HG03354 (cell line): ENCODE data around the gene THPO.
"Not testable (repeated sequence)": the region's sequence is repeated elsewhere in the genome, so short reads cannot be mapped to it uniquely, and the experiment has no call there.

ENCODE experiments used
- ATAC-seq: cut with Tn5 transposase; IDR thresholded peaks from one replicate; pipeline ENCODE4 v1.9.1; 2021; ENCODE audit warnings: mild to moderate bottlenecking; ENCODE audit not compliant: unreplicated experiment, poor library complexity, severe bottlenecking

The THPO gene

DNA sequence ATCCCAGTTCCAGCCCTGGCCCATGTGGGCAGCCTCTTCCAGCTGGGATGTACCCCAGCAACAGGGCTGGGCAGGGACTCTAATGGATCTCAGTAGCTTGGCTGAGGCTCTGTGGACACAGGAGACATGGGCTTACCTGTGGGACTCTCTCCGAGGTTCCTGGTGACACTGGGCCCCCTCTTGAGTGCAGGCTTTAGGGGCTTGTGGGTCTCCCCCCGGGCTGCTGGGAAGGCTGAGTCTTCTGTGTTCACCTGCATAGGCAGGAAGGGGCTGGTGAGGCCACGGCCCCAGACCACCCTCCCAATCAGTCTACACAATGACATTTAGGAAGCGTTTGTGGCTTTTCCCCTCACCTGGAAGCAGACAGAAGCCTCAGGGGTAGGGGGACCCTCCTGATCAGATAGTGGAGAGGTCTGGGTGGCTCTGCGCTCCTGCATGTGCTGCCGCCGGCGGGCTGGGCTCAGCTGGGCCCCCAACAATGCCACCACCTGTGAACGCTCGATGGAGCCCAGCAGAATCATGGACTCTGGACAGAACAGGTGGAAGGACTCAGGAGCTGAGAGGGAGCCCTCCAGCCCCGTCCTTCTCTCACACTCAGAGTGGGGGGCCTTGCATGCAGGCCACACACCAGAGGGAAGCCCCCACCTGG lies 25.0 kb downstream of the THPO start:
- ATAC-seq, result no peak

DNA sequence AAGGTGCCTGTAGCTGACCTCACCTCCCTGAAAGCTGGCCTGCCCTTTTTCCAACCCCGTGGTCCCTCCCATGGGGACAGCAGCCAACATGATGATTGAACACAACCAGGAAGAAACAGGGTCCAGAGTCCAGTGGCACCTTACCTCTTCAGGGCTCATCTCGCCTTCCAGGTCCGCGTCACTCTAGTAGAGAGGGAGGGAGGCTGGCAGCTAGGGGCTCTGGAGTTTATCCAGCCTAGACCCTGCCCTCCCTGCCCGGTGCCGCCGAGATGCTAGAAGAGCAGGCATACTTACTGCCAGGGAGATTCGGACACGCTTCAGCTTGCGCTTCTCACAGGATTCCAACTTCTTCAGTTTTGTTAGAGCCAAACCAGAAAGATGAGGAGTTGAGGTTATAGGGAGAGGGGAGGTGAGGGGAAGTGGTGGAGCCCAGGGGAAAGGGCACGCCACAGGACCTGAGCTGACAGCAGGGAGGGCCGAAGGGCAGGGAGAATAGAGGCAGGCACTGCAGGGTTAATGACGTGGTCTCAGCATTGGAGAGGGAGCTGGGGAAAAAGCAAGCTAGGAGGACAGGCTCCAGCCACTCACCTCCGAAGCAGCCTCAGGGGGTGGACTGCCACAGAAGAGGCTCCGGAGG lies 25.7 kb downstream of the THPO start:
- no peak for ATAC-seq

DNA sequence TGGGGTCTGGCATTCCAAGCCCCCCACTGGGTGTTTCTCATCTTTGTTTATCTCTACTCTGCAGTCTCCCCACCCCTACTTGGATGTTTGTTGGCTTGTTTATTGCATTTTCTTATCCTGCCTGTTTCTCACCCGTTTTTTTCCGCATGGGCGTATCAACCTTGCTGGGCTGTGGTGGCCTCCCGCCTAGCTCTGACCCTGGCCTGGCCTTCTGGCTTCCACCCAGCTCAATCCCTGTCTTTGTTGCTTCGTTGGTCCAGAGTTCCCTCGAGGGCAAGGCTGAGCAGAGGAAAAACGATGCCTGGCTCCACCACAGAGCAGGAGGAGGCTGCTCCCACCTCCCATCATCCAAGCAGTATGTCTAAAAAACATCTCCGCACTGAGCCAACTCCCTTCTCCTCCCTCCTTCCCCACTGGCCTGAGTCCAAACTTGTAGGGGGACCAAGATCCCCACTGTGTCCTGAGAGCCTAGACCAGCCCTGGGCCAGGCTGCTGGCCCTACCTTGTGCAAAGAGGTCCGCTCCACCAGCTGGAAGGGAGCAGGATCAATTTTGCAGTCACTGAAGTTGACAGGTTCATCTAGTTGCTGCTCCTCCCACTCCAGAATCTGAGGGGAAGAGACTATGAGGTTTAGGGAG lies 26.4 kb downstream of the THPO start:
- ATAC-seq, result no peak

DNA sequence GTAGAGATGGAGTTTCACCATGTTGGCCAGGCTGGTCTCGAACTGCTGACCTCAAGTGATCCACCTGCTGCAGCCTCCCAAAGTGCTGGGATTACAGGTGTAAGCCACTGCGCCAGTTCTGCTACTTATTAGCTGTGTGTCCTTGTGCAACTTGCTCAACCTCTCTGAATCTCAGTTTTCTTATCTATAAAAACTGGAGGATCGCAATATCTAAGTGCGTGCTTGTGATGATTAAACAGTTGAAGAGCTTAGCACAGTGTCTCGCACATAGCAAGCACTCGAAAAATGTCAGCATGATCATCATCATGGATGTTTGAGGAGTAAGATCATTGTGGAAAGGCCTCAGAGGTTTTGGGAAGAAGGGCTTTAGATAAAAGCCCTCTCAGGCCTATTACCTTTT lies 27.4 kb downstream of the THPO start:
- ATAC-seq, result no peak

DNA sequence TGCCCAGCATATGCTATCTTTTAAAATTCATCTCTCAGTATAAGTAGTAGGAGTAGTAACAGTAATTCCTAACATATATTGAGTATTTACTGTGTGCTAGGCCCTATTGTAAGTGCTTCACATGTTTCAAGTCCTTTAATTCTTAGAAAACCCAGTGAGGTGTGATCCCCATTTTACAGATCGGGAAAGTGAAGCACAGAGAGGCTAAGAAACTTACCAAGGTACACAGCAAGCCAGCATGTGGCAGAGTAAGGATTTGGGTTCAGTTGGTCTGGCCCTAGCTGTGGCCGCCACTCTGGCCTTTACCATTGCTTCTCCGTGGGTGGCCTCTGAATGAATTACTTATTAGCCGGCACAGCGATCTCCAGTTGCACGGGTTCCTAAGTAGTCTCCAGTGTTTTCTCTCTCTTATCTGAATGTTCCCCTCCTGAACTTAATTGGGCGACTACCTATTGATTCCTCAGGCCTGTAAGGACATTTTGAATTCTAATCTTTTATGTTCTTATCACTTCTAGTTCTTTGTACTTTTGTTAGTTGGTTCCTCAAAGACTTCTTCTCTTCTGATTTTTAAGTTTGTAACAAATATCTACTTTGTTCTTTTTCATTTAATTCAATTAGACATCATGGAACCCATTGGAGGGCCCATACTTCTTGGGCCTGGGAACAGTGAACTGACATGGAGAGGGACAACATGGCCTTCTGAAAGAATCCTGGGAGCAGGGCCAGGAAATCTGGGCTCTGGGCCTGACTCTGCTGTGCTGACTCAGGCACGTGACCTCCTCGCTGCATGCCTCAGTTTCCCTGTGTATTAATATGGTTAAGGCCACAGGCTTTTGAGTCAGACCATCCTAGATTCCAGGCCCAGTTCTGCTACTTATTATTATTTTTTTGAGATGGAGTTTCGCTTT lies 28.2 kb downstream of the THPO start:
- no peak for ATAC-seq

DNA sequence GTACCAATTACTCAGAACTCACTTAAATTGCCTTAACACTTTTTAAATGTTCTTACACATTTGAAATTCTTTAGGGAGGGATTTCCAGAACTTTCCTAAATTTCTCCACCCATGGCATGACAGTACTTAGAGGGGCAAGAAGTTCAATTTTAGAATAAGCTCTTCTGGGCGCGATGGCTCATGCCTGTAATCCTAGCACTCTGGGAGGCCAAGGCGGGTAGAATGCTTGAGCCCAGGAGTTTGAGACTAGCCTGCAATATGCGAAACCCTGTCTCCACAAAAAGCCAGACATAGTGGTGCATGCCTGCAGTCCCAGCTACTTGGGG lies 30.0 kb downstream of the THPO start:
- no peak for ATAC-seq

DNA sequence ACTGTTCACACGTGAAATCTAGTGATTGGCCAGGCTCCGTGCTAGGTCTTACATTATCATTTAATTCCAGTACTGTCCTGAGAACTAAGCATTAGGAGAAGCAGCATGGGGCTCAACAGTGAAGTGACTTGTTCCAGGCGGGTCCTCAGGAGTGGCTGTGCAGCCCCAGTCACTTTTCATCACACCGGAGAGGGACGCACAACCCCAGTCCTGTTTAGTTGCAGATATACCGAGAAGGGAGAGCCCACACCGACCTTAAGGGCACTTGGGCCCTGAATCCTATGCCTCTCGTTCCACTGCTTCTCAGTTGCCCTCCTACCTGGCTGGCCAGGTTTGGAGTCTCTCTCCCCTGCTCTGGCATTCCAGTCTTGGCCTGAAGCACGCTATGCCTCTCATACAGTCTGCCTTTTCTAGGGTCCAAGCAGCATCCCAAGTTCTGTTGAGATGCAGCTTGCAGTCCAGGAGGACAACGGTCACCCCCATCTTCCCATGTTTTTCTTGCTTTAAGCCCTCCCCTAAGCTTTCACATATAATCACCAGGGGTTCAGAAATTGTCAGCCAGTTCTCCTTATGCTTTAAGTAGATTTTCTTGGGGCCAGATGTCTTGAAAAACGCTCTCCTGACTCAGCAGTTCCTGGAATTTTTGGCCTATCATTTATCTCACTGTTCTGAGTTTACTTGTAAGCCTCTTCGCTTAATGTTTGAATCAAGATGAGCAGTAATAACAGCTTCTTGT lies 30.5 kb downstream of the THPO start:
- no peak for ATAC-seq

DNA sequence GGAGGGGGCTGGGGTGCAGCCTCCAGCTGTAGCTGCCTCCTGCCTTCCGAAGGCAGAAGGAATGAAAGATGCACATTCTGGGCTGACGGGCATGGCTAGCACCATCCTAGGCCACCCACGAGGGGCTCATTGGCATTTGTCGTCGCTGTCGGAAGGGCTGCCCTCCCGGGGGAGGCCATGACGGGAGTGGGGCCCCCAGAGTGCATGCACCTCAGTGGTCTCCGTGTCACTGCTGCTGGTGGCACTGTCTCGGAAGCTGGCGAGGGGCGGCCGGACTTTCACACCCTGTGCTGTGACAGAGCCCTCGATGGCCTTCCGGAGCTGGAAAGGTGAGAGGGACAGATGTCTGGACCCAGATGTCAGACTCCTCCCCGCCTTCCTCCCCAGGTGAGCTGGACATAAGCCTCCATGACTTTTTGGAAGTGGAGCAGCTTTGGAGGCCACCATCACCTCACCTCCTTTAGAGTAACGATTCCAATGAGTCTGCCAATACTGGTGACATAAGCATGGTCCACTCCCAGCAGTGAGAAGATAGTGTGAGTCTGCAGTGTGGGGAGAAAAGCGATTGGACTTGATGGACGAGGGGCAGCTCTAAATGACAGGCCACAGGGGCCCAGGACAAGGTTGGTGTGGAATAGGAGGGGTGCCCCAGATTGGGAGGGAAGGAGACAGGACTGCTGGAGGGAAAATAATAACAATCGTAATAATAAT lies 31.4 kb downstream of the THPO start:
- ATAC-seq, result no peak

DNA sequence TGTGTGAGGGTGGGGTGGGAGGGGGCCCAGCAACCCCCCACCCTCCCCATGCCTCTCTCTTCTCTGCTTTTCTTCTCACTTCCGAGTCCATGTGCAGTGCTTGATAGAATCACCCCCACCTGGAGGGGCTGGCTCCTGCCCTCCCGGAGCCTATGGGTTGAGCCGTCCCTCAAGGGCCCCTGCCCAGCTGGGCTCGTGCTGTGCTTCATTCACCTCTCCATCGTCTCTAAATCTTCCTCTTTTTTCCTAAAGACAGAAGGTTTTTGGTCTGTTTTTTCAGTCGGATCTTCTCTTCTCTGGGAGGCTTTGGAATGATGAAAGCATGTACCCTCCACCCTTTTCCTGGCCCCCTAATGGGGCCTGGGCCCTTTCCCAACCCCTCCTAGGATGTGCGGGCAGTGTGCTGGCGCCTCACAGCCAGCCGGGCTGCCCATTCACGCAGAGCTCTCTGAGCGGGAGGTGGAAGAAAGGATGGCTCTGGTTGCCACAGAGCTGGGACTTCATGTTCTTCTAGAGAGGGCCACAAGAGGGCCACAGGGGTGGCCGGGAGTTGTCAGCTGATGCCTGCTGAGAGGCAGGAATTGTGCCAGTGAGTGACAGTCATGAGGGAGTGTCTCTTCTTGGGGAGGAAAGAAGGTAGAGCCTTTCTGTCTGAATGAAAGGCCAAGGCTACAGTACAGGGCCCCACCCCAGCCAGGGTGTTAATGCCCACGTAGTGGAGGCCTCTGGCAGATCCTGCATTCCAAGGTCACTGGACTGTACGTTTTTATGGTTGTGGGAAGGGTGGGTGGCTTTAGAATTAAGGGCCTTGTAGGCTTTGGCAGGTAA lies 32.5 kb downstream of the THPO start:
- ATAC-seq, result no peak

DNA sequence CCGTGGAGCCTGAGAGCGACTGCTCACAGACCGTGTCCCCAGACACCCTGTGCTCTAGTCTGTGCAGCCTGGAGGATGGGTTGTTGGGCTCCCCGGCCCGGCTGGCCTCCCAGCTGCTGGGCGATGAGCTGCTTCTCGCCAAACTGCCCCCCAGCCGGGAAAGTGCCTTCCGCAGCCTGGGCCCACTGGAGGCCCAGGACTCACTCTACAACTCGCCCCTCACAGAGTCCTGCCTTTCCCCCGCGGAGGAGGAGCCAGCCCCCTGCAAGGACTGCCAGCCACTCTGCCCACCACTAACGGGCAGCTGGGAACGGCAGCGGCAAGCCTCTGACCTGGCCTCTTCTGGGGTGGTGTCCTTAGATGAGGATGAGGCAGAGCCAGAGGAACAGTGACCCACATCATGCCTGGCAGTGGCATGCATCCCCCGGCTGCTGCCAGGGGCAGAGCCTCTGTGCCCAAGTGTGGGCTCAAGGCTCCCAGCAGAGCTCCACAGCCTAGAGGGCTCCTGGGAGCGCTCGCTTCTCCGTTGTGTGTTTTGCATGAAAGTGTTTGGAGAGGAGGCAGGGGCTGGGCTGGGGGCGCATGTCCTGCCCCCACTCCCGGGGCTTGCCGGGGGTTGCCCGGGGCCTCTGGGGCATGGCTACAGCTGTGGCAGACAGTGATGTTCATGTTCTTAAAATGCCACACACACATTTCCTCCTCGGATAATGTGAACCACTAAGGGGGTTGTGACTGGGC lies 33.3 kb downstream of the THPO start:
- no peak for ATAC-seq

DNA sequence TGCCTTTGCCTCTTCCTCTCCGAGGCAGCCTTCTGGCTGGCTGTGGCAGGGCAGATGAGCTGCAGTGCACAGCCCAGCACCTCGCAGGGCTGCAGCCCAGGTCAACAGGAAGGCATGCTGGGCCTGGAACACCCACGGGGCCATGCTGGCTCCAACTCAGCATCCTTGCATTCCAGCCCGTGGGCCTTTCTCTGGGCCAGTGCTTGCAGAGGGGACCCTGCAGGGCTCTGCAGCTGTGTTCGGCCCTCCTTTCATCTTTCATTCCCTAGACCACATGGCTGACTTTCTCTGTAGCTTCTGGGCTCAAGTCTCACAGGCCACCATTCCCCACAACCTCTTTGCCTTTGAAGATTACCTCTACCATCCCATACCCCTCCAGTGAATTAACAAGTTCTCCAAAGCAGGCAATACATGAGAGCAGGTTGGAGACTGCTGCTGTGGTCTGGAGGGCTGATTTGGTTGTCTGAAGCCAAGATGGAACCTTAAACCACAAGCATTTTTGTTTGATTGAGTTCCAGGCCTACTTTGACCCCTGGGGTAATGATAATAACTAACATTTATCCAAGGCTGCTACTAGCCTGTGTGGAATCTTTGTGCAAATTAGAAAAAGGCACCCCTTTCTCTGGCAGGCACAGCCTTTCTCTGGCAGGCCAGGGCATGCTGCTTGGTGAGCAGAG lies 34.7 kb downstream of the THPO start:
- ATAC-seq, result no peak

DNA sequence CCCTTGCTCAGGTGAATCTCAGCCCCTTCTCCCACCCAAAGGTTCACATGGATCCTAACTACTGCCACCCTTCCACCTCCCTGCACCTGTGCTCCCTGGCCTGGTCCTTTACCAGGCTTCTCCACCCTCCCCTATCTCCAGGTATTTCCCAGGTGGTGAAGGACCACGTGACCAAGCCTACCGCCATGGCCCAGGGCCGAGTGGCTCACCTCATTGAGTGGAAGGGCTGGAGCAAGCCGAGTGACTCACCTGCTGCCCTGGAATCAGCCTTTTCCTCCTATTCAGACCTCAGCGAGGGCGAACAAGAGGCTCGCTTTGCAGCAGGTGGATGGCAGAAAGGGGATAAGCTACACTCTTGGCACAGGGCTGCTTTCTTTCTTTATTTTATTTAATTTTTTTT lies 36.1 kb downstream of the THPO start:
- no peak for ATAC-seq

DNA sequence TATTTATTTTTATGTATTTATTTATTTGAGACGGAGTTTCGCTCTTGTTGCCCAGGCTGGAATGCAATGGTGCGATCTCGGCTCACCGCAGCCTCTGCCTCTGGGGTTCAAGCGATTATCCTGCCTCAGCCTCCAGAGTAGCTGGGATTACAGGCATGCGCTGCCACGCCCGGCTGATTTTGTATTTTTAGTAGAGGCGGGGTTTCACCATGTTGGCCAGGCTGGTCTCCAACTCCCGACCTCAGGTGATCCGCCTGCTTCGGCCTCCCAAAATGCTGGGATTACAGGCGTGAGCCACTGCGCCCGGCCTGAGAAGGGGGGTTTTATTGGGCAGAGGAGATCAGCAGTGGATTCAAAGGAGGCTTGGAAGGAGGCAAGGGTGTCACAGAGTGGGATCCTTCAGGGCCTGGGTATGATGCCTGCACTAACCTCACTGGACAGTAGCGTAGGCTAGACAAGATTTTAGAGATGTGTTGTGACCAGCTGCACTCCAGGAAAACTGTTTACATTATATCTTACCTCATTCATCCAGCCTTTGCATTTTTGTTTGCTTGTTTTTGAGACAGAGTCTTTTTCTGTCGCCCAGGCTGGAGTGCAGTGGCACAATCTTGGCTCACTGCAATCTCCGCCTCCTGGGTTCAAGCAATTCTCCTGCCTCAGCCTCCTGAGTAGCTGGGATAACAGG lies 38.4 kb downstream of the THPO start:
- not testable (repeated sequence) for ATAC-seq

DNA sequence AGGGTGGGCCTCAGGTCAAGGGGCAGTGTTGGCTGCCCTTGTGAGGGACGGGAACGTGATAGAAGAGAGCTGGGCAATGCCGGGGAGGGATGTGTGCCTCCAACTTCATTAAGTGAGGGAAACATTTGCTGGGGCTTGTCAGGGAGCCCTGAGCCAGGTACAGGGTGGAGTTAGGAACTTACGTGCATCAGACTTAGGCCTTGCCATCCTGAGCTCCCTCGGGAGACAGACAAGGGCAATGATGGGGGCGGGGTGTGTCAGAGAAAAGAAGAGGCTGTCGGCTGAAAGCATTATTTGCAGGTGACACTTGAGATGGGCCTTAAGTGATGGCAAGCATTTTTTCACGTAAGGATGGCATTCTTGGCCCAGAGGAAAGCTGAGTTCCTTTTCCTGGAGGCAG lies 39.0 kb downstream of the THPO start:
- no peak for ATAC-seq

DNA sequence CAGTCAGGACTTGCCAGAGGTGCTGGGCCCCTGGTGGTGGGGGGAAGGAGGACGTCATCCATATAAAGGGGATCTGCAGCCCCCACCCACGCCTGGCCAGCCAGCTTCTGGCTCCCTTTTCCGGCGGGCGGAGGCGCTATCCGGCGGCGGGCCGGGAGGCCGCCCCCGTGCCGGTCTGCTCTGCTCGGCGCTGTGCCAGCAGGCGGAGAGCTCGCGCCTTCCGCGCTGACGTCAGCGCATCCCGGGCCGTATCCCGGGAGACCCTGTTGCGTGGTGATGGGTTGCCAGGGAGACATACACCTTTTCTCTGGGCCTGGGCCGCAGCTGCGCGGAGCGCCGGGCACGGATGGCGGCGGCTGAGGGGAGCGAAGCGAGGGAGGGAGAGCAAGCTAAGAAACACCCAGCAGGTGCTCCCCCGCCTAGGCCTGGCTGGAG lies 39.5 kb downstream of the THPO start:
- no peak for ATAC-seq

DNA sequence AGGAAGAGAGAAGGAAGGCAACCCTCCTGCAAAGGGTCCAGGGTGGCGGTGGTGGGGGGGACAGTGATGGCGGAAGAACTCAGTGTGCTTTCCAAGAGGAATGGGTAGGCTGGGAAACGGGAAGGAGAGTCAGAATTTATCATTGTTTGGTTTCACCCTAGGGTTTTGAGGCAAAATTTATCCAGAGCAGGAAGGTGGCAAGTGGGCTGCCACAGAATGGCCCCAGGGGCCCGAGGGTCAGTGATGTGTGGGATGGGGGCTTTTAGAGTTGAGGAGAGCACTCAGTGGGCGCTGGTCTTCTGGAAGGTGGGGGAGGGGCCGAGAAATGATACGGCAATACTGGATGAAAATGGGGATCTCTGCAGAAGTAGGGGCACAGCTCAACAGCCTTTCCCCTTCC lies 40.0 kb downstream of the THPO start:
- ATAC-seq, result no peak

DNA sequence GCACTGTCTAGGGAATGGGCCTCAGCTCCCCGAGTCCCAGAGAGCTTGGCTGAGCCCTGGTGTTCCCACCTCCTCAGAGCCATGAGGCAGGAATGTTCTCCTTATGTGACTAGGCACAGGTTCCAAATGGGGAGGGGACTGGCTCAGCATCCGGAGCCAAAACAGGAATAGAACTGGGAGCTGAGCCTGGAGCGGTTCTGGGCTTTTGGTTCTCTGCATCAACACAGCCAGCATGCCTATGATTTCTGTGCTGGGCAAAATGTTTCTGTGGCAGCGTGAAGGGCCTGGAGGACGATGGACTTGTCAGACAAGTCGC lies 40.6 kb downstream of the THPO start, which contains the start of gene FAM131A:
TSS of gene FAM131A (plus strand) at position 202 of the 316 bp plus-strand sequence. CDS start at position 233, 31 bp downstream.
- no peak for ATAC-seq
